ENCODE data around the gene CACUL1. TPM values are rescaled to one million over a fixed set of nuclear protein-coding genes. Genes with fewer than 3 reads are reported as not detected.

CACUL1 gene
- total RNA-seq, 6 experiments from 2014 or later = 15.5 to 26.4 (median 17.8) TPM

- TF ChIP-seq, protein P1, sequence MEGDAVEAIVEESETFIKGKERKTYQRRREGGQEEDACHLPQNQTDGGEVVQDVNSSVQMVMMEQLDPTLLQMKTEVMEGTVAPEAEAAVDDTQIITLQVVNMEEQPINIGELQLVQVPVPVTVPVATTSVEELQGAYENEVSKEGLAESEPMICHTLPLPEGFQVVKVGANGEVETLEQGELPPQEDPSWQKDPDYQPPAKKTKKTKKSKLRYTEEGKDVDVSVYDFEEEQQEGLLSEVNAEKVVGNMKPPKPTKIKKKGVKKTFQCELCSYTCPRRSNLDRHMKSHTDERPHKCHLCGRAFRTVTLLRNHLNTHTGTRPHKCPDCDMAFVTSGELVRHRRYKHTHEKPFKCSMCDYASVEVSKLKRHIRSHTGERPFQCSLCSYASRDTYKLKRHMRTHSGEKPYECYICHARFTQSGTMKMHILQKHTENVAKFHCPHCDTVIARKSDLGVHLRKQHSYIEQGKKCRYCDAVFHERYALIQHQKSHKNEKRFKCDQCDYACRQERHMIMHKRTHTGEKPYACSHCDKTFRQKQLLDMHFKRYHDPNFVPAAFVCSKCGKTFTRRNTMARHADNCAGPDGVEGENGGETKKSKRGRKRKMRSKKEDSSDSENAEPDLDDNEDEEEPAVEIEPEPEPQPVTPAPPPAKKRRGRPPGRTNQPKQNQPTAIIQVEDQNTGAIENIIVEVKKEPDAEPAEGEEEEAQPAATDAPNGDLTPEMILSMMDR (IDR thresholded peaks at IDR 0.05) = no peak
- no peak for TF ChIP-seq POLR2A (IDR thresholded peaks at IDR 0.05)
- Histone ChIP-seq H3K27ac (no peak overlapping the region), H3K9me3 (no peaks in the 10 kb centered on the region), H3K4me3 (no peak overlapping the region), H3K27me3 (no peaks in the 10 kb centered on the region), H3K4me1 (no peaks in the 10 kb centered on the region), H3K36me3 (no peaks in the 10 kb centered on the region)
- WGBS (ENCODE audit: insufficient coverage, low coverage, low lambda C conversion rate, missing lambda C conversion rate) = 24% methylated on average over 3 of the region's 9 CpGs
- DNase-seq (no peak), ATAC-seq (no peak)
- intact Hi-C loops (cut with DNase I) = no loop called here
Measured at GRCh38 chr10:118638680-118639079, 116.1 kb downstream of the CACUL1 start.

DNA sequence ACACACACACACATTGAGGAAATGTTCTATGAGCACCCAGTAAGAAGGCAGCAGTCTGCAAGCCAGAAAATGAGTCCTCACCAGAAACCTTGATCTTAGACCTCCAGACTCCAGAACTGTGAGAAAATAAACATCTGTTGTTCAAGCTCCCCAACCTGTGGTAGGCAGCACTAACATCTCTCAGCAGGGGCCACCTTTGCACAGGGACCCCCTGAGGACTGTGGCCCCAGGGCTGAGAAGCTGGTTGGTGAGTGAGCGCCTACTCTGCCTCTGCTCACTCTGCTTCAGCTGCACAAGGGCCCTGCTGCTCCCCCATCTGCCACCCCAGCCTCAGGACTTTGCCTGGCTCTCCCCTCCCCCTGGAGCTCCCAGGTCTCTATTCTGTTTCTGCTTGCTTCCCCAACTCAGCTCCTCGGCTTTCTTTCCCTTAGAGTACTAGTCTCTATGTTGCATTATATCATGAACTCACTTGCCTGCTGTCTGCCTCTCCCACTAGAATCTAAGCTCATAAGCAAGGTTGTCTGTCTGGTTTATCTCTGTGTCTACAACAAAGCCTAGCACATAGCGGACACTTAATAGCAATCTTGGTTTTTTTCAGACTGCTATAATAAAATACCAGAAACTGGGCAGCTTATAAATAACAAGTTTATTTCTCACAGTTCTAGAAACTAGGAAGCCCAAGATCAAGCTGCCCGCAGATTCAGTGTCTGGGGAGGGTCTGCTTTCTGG, 118.9 kb downstream of the CACUL1 start:
- Histone ChIP-seq H3K4me1 (no peaks in the 10 kb centered on the region), H3K27ac (no peak overlapping the region), H3K9me3 (no peaks in the 10 kb centered on the region), H3K36me3 (no peaks in the 10 kb centered on the region), H3K4me3 (no peak overlapping the region), H3K27me3 (no peaks in the 10 kb centered on the region)
- DNase-seq (no peak), ATAC-seq (no peak)
- intact Hi-C loops (cut with DNase I) = no loop called here
- 62% methylated on average over 3 of the region's 4 CpGs for WGBS (ENCODE audit: insufficient coverage, low coverage, low lambda C conversion rate, missing lambda C conversion rate)
- TF ChIP-seq, protein P1 (IDR thresholded peaks at IDR 0.05) = no peak
- TF ChIP-seq POLR2A (IDR thresholded peaks at IDR 0.05) = no peak

DNA sequence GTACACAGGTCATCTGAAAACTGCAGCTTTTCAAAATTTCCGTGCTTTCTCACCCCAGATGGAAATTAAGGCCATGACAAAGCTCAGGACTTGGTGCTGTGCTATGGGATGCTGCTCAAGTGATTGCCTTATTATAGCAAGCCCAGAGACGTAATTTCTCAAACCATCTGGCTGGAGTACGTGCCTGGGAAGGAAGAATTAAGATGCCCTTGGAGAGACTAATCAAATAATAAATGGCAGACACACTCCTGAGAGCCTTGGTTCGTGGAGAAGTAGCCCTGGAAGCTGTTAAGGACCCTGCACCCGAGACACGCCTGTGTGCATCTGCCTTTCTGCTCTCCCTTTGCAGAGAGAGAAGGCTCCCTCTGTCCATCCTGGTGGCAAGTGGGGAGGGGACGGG, 121.0 kb downstream of the CACUL1 start:
- no peak overlapping the region for H3K4me3 ChIP-seq
- 30% methylated on average over 5 of the region's 7 CpGs for WGBS (ENCODE audit: insufficient coverage, low coverage, low lambda C conversion rate, missing lambda C conversion rate)
- H3K9me3 ChIP-seq = no peaks in the 10 kb centered on the region
- H3K27me3 ChIP-seq = no peaks in the 10 kb centered on the region
- ATAC-seq = no peak
- TF ChIP-seq POLR2A (IDR thresholded peaks at IDR 0.05) = no peak
- TF ChIP-seq, protein P1 (IDR thresholded peaks at IDR 0.05) = no peak
- DNase-seq = no peak
- intact Hi-C loops (cut with DNase I) = no loop called here
- H3K27ac ChIP-seq = no peak overlapping the region
- no peaks in the 10 kb centered on the region for H3K4me1 ChIP-seq
- no peaks in the 10 kb centered on the region for H3K36me3 ChIP-seq

- TF ChIP-seq, protein P1 (IDR thresholded peaks at IDR 0.05) = no peak
- TF ChIP-seq POLR2A (IDR thresholded peaks at IDR 0.05) = no peak
- no peak for ATAC-seq
- DNase-seq = no peak
- Histone ChIP-seq H3K4me3 (no peak overlapping the region), H3K27me3 (no peaks in the 10 kb centered on the region), H3K27ac (no peak overlapping the region), H3K36me3 (no peaks in the 10 kb centered on the region), H3K9me3 (no peaks in the 10 kb centered on the region), H3K4me1 (no peaks in the 10 kb centered on the region)
- intact Hi-C loops (cut with DNase I) = no loop called here
- 66% methylated on average over 3 of the region's 3 CpGs for WGBS (ENCODE audit: insufficient coverage, low coverage, low lambda C conversion rate, missing lambda C conversion rate)
Measured at GRCh38 chr10:118629211-118629610, 125.6 kb downstream of the CACUL1 start.
